DOHH2 (cell line): ENCODE measurements around the gene GNAS-AS1.

Experiments used
- H3F3A ChIP-seq: fragments of 200-600 bp; sonication (generic), shearing (Covaris generic); 2 replicates; pipeline ENCODE4 v1.6.0; 2016; ENCODE audit warnings: antibody characterized with exemption, mild to moderate bottlenecking; ENCODE audit not compliant: control insufficient read depth, insufficient read depth
- H3K27ac ChIP-seq: fragments of 200-600 bp; sonication (generic); 2 replicates; pipeline ENCODE4 v1.5.1; 2014; ENCODE audit warnings: low read depth, mild to moderate bottlenecking, low read length, moderate library complexity
- H3K27me3 ChIP-seq: fragments of 200-600 bp; sonication (generic); 2 replicates; pipeline ENCODE4 v1.6.1; 2014; ENCODE audit warnings: mild to moderate bottlenecking, low read length, mixed read lengths; ENCODE audit not compliant: control insufficient read depth
- H3K36me3 ChIP-seq: fragments of 200-600 bp; sonication (generic); 2 replicates; pipeline ENCODE4 v1.6.1; 2014; ENCODE audit warnings: mild to moderate bottlenecking, low read length, moderate library complexity, mixed read lengths; ENCODE audit not compliant: control insufficient read depth
- H3K4me1 ChIP-seq: fragments of 200-600 bp; sonication (generic); 2 replicates; pipeline ENCODE4 v1.6.1; 2014; ENCODE audit warnings: mild to moderate bottlenecking, low read length, mixed read lengths; ENCODE audit not compliant: control insufficient read depth
- H3K4me2 ChIP-seq: fragments of 200-600 bp; sonication (generic); 2 replicates; pipeline ENCODE4 v1.6.0; 2014; ENCODE audit warnings: mild to moderate bottlenecking, low read length, moderate library complexity
- H3K4me3 ChIP-seq: fragments of 200-600 bp; sonication (generic); 2 replicates; pipeline ENCODE4 v1.5.1; 2014; ENCODE audit warnings: mild to moderate bottlenecking, low read length, mixed read lengths
- H3K79me2 ChIP-seq: fragments of 200-600 bp; sonication (generic); 2 replicates; pipeline ENCODE4 v1.6.1; 2014; ENCODE audit warnings: mild to moderate bottlenecking, low read length, mixed read lengths; ENCODE audit not compliant: control insufficient read depth
- H3K9me2 ChIP-seq: fragments of 200-600 bp; sonication (generic); replicated peaks from 2 replicates; pipeline ENCODE4 v1.6.1; 2014; ENCODE audit warnings: mild to moderate bottlenecking, low read length, mixed read lengths; ENCODE audit not compliant: control insufficient read depth
- H3K9me3 ChIP-seq: fragments of 200-600 bp; sonication (generic); 2 replicates; pipeline ENCODE4 v1.6.1; 2014; ENCODE audit warnings: antibody characterized with exemption, low read length, mixed read lengths; ENCODE audit not compliant: control insufficient read depth, insufficient read depth
- H4K20me1 ChIP-seq: fragments of 200-600 bp; sonication (generic); 2 replicates; pipeline ENCODE4 v1.6.0; 2014; ENCODE audit warnings: low read depth, mild to moderate bottlenecking, antibody characterized with exemption, low read length, moderate library complexity; ENCODE audit not compliant: control insufficient read depth, insufficient read depth
- EZH2phosphoT487 ChIP-seq: fragments of 200-600 bp; sonication (generic); IDR thresholded peaks from 2 replicates; pipeline ENCODE4 v1.6.1; 2017; ENCODE audit warnings: borderline replicate concordance, mild to moderate bottlenecking, antibody characterized with exemption, low read length, moderate library complexity, mixed read lengths
- TF ChIP-seq, protein P1 (sequence below): fragments of 200-600 bp; sonication (generic); IDR thresholded peaks from one replicate; pipeline ENCODE4 v1.5.1; 2014; ENCODE audit warnings: antibody characterized with exemption, mild to moderate bottlenecking, low read depth, low read length; ENCODE audit not compliant: poor library complexity, severe bottlenecking

Gene GNAS-AS1

GRCh38 chr20:58898629-58899408 lies 48.1 kb upstream of the GNAS-AS1 start:
- H3K36me3 ChIP-seq, result peaks cover 99% of the 10 kb centered on the region

GRCh38 chr20:58897488-58897887 lies 46.8 kb upstream of the GNAS-AS1 start:
- Histone ChIP-seq H3K36me3 (peaks cover 98% of the 10 kb centered on the region), H3K4me3 (no peak overlapping the region), H3F3A (peaks cover 21% of the 10 kb centered on the region), H3K9me2 (no peaks in the 10 kb centered on the region), H3K4me2 (no peak overlapping the region), H3K4me1 (peaks cover 45% of the 10 kb centered on the region), H3K27me3 (no peaks in the 10 kb centered on the region), H3K9me3 (no peaks in the 10 kb centered on the region), H4K20me1 (peaks cover 60% of the 10 kb centered on the region), H3K27ac (no peak overlapping the region), H3K79me2 (peaks cover 100% of the 10 kb centered on the region)
- TF ChIP-seq, protein P1, sequence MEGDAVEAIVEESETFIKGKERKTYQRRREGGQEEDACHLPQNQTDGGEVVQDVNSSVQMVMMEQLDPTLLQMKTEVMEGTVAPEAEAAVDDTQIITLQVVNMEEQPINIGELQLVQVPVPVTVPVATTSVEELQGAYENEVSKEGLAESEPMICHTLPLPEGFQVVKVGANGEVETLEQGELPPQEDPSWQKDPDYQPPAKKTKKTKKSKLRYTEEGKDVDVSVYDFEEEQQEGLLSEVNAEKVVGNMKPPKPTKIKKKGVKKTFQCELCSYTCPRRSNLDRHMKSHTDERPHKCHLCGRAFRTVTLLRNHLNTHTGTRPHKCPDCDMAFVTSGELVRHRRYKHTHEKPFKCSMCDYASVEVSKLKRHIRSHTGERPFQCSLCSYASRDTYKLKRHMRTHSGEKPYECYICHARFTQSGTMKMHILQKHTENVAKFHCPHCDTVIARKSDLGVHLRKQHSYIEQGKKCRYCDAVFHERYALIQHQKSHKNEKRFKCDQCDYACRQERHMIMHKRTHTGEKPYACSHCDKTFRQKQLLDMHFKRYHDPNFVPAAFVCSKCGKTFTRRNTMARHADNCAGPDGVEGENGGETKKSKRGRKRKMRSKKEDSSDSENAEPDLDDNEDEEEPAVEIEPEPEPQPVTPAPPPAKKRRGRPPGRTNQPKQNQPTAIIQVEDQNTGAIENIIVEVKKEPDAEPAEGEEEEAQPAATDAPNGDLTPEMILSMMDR, result no peak
- no peak for TF ChIP-seq EZH2phosphoT487

More at GRCh38 chr20:58898629-58899408, 48.1 kb upstream of the GNAS-AS1 start:
- Histone ChIP-seq H3K27me3 (no peaks in the 10 kb centered on the region), H3F3A (peaks cover 21% of the 10 kb centered on the region), H4K20me1 (peaks cover 54% of the 10 kb centered on the region), H3K27ac (no peak overlapping the region), H3K4me2 (no peak overlapping the region), H3K4me1 (peaks cover 47% of the 10 kb centered on the region), H3K9me2 (no peaks in the 10 kb centered on the region), H3K9me3 (no peaks in the 10 kb centered on the region), H3K4me3 (no peak overlapping the region), H3K79me2 (peaks cover 97% of the 10 kb centered on the region)
- TF ChIP-seq, protein P1, result no peak
- TF ChIP-seq EZH2phosphoT487, result no peak

DNA sequence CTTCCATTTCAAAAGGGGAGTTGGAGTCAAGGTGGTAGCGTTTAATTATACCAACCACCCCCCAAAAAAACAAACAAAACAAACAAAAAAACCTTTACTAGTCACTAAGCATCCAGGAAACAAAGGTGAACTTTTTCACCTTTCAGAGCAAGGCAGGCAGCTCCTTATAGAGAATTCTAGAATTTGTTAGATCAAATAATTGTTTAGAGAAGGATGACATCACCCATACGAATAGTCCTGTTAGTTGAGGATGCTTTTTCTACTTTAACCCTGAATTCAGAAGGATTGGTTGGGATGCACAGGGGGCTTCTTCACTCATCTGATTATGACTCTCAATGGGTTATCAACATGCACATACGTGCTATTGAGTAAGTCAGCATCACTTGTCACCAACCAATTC lies 46.1 kb upstream of the GNAS-AS1 start:
- H3K27me3 ChIP-seq, result no peaks in the 10 kb centered on the region
- no peak overlapping the region for H3K4me3 ChIP-seq
- H3K4me2 ChIP-seq, result no peak overlapping the region
- peaks cover 92% of the 10 kb centered on the region for H3K36me3 ChIP-seq
- peaks cover 21% of the 10 kb centered on the region for H3F3A ChIP-seq
- no peaks in the 10 kb centered on the region for H3K9me3 ChIP-seq
- peaks cover 100% of the 10 kb centered on the region for H3K79me2 ChIP-seq
- H4K20me1 ChIP-seq, result peaks cover 57% of the 10 kb centered on the region
- peaks cover 41% of the 10 kb centered on the region for H3K4me1 ChIP-seq
- H3K27ac ChIP-seq, result no peak overlapping the region
- TF ChIP-seq EZH2phosphoT487, result no peak
- TF ChIP-seq, protein P1, result no peak
- H3K9me2 ChIP-seq, result no peaks in the 10 kb centered on the region
